DMS53 (cell line): ENCODE data around the gene CBY1.
"Not testable (repeated sequence)": the region's sequence is repeated elsewhere in the genome, so short reads cannot be mapped to it uniquely, and the experiment has no call there.

Experiments
- DNase-seq: peaks from one replicate; lab custom pipeline; 2025; lab: John Stamatoyannopoulos, UW

Gene CBY1

GRCh38 chr22:38656256-38657044 lies at the start of gene CBY1, which contains the start of gene FAM227A:
TSS of gene CBY1 (plus strand) at chr22:38656638. CDS start at chr22:38668055, 11,417 bp downstream.
TSS of gene FAM227A (minus strand) at chr22:38656392. CDS start at chr22:38650168, 6,224 bp downstream.
- DNase-seq, result peak; percentile 96

- DNase-seq, result peak; percentile 73
Observed at GRCh38 chr22:38607680-38608079, 48.8 kb upstream of the CBY1 start.

- DNase-seq, result no peak
Observed at GRCh38 chr22:38608992-38609750, 47.3 kb upstream of the CBY1 start.

- no peak for DNase-seq
Observed at GRCh38 chr22:38610234-38610633, 46.2 kb upstream of the CBY1 start.

GRCh38 chr22:38611559-38611958 lies 44.9 kb upstream of the CBY1 start:
- no peak for DNase-seq

- DNase-seq, result no peak
Observed at GRCh38 chr22:38612217-38613006, 44.0 kb upstream of the CBY1 start.

GRCh38 chr22:38613588-38613987 lies 42.9 kb upstream of the CBY1 start:
- DNase-seq, result no peak

GRCh38 chr22:38614332-38615063 lies 41.9 kb upstream of the CBY1 start:
- DNase-seq, result peak; percentile 51

GRCh38 chr22:38615064-38615405 lies 41.4 kb upstream of the CBY1 start:
- DNase-seq, result not testable (repeated sequence)

- no peak for DNase-seq
Observed at GRCh38 chr22:38618258-38618657, 38.2 kb upstream of the CBY1 start.

GRCh38 chr22:38618682-38619081 lies 37.8 kb upstream of the CBY1 start:
- DNase-seq, result no peak

- peak; percentile 33 for DNase-seq
Observed at GRCh38 chr22:38623351-38623750, 33.1 kb upstream of the CBY1 start.

GRCh38 chr22:38628444-38628843 lies 28.0 kb upstream of the CBY1 start:
- no peak for DNase-seq

GRCh38 chr22:38629108-38629507 lies 27.3 kb upstream of the CBY1 start:
- DNase-seq, result no peak

GRCh38 chr22:38631724-38632123 lies 24.7 kb upstream of the CBY1 start:
- DNase-seq, result no peak

GRCh38 chr22:38632528-38632927 lies 23.9 kb upstream of the CBY1 start:
- DNase-seq, result no peak

- DNase-seq, result peak; percentile 21
Observed at GRCh38 chr22:38638216-38638615, 18.2 kb upstream of the CBY1 start.

- DNase-seq, result no peak
Observed at GRCh38 chr22:38638728-38639127, 17.7 kb upstream of the CBY1 start.

- DNase-seq, result no peak
Observed at GRCh38 chr22:38641476-38642040, 14.9 kb upstream of the CBY1 start.

GRCh38 chr22:38644245-38644644 lies 12.2 kb upstream of the CBY1 start:
- DNase-seq, result not testable (repeated sequence)

GRCh38 chr22:38645430-38645829 lies 11.0 kb upstream of the CBY1 start:
- DNase-seq, result no peak
